HepG2 (cell line): ENCODE measurements around the gene TMEM239. TPM values are rescaled to one million over a fixed set of nuclear protein-coding genes. Genes with fewer than 3 reads are reported as not detected.

ENCODE experiments used
- GTF3A ChIP-seq: sonication (generic); formaldehyde crosslinking; conservative IDR thresholded peaks from 2 replicates; pipeline ENCODE4 v1.4.0; 2020; ENCODE audit warnings: mild to moderate bottlenecking, missing genetic modification reagents
- HNRNPL ChIP-seq: fragments of 200-400 bp; formaldehyde crosslinking; IDR thresholded peaks from 2 replicates; pipeline ENCODE4 v1.6.1; 2017; ENCODE audit warnings: mild to moderate bottlenecking, low read depth, low read length
- HOXA3 ChIP-seq: sonication (generic); formaldehyde crosslinking; IDR thresholded peaks from 2 replicates; pipeline ENCODE4 v1.5.0; 2020; ENCODE audit warnings: missing genetic modification reagents
- HOXA7 ChIP-seq: sonication (generic); formaldehyde crosslinking; IDR thresholded peaks from 2 replicates; pipeline ENCODE4 v1.8.1; 2022; ENCODE audit warnings: mild to moderate bottlenecking, missing genetic modification reagents, moderate library complexity
- NFKB2 ChIP-seq: sonication (generic); formaldehyde crosslinking; IDR thresholded peaks from 2 replicates; pipeline ENCODE4 v1.4.0; 2020; ENCODE audit warnings: missing genetic modification reagents, borderline replicate concordance
- PAXIP1 ChIP-seq: sonication (generic); formaldehyde crosslinking; conservative IDR thresholded peaks from 2 replicates; pipeline ENCODE4 v1.4.0; 2020; ENCODE audit warnings: mild to moderate bottlenecking, missing genetic modification reagents, moderate library complexity
- PTBP1 ChIP-seq: fragments of 200-400 bp; formaldehyde crosslinking; IDR thresholded peaks from 2 replicates; pipeline ENCODE4 v1.6.1; 2018; ENCODE audit warnings: low read length, low read depth; ENCODE audit not compliant: poor library complexity, severe bottlenecking
- REPIN1 ChIP-seq: sonication (generic); formaldehyde crosslinking; IDR thresholded peaks from 2 replicates; pipeline ENCODE4 v1.8.0; 2022; ENCODE audit warnings: missing genetic modification reagents, low read depth, mild to moderate bottlenecking, borderline replicate concordance
- SAFB2 ChIP-seq: sonication (generic); formaldehyde crosslinking; IDR thresholded peaks from 2 replicates; pipeline ENCODE4 v1.5.1; 2020; ENCODE audit warnings: missing genetic modification reagents, low read depth, mild to moderate bottlenecking, borderline replicate concordance
- XRCC5 ChIP-seq: fragments of 200-400 bp; formaldehyde crosslinking; optimal IDR thresholded peaks from 2 replicates; pipeline ENCODE3; 2017; ENCODE audit warnings: mild to moderate bottlenecking, low read length
- ZBTB33 ChIP-seq: sonication (generic); formaldehyde crosslinking; IDR thresholded peaks from 2 replicates; pipeline ENCODE4 v1.4.0; 2020; ENCODE audit warnings: missing genetic modification reagents
- ZBTB38 ChIP-seq: sonication (generic); formaldehyde crosslinking; IDR thresholded peaks from 2 replicates; pipeline ENCODE4 v1.5.1; 2020; ENCODE audit warnings: mild to moderate bottlenecking, missing genetic modification reagents
- ZBTB7A ChIP-seq: sonication (generic); formaldehyde crosslinking; IDR thresholded peaks from 2 replicates; pipeline ENCODE4 v1.8.0; 2022; ENCODE audit warnings: mild to moderate bottlenecking, missing genetic modification reagents
- ZFX ChIP-seq: sonication (generic); formaldehyde crosslinking; IDR thresholded peaks from 2 replicates; pipeline ENCODE4 v1.4.0; 2020; ENCODE audit warnings: mild to moderate bottlenecking, low read depth, missing genetic modification reagents, moderate library complexity
- ZKSCAN1 ChIP-seq: fragments of 150-350 bp; IDR thresholded peaks from 2 replicates; pipeline ENCODE4 v1.6.1; 2014; ENCODE audit warnings: low read length
- ZNF614 ChIP-seq: IDR thresholded peaks from 2 replicates; pipeline ENCODE4 v1.6.1; 2018; ENCODE audit warnings: missing biosample characterization, missing genetic modification reagents, inconsistent platforms, borderline replicate concordance
- ZNF768 ChIP-seq: sonication (generic); formaldehyde crosslinking; IDR thresholded peaks from 2 replicates; pipeline ENCODE4 v1.4.0; 2020; ENCODE audit warnings: missing genetic modification reagents
- ZSCAN21 ChIP-seq: sonication (generic); formaldehyde crosslinking; IDR thresholded peaks from 2 replicates; pipeline ENCODE4 v1.8.0; 2022; ENCODE audit warnings: mild to moderate bottlenecking, missing genetic modification reagents, moderate library complexity, borderline replicate concordance
- polyA plus RNA-seq, 8 experiments: library from polyadenylated mRNA; depleted of rRNA in 3 of 8; stranded (reverse) in 7 of 8; unstranded in 1 of 8; fragments of >200 nt; fragmentation: Illumina TruSeq in 4 of 8; extraction: Trizol in 4 of 8; gene quantifications; 2 replicates each; pipeline versions ENCODE4 v1.2.1 to v1.2.3, GENCODE V29; 2011 to 2016; ENCODE audit warnings: low read depth in 4 of 8, missing spikeins in 1 of 8, mixed read lengths in 1 of 8; ENCODE audit not compliant: insufficient read depth in 1 of 8
- total RNA-seq, 5 experiments: library from RNA; depleted of rRNA; stranded (reverse); fragments of >200 nt; fragmentation: Illumina TruSeq; extraction: Trizol; gene quantifications; 2 replicates each; pipeline ENCODE4 v1.2.3, GENCODE V29; 2016; ENCODE audit warnings: low read depth in 1 of 5

TMEM239 gene
- total and polyA plus RNA-seq, 2 of the 13 experiments (the other 11 are each of a cell fraction or from before 2014, with no cell fraction given): not detected

GRCh38 chr20:2835331-2835796 is 19.2 kb downstream of the TMEM239 start (continued):
- TF ChIP-seq ZSCAN21 (CRISPR knock-in tag) (no peak), HOXA3 (CRISPR knock-in tag) (peak; percentile 20; the same call in 1 of the 2 replicates), PAXIP1 (0 out of 2 replicates have a peak, but pooled peaks have one; percentile 40), ZNF614 (no peak), NFKB2 (no peak), ZNF768 (peak; percentile 26; the same call in 1 of the 2 replicates), HOXA7 (CRISPR knock-in tag) (no peak), GTF3A (CRISPR knock-in tag) (0 out of 2 replicates have a peak, but pooled peaks have one; percentile 61), ZBTB38 (CRISPR knock-in tag) (0 out of 2 replicates have a peak, but pooled peaks have one; percentile 39), XRCC5 (peak; percentile 48), ZBTB33 (CRISPR knock-in tag) (peak; percentile 72; the same call in 1 of the 2 replicates), ZBTB7A (0 out of 2 replicates have a peak, but pooled peaks have one; percentile 29), REPIN1 (CRISPR knock-in tag) (no peak), PTBP1 (no peak), SAFB2 (CRISPR knock-in tag) (no peak), ZFX (CRISPR knock-in tag) (peak; percentile 37; the same call in 1 of the 2 replicates), HNRNPL (0 out of 2 replicates have a peak, but pooled peaks have one; percentile 76), ZKSCAN1 (peak; percentile 22; the same call in 1 of the 2 replicates)
